COLO829 (cell line): ENCODE results near the gene ATP2B3.

Experiments used
- DNase-seq: peaks from one replicate; pipeline ENCODE4 v3.0.0; 2012; ENCODE audit warnings: low spot score

Gene ATP2B3

DNA sequence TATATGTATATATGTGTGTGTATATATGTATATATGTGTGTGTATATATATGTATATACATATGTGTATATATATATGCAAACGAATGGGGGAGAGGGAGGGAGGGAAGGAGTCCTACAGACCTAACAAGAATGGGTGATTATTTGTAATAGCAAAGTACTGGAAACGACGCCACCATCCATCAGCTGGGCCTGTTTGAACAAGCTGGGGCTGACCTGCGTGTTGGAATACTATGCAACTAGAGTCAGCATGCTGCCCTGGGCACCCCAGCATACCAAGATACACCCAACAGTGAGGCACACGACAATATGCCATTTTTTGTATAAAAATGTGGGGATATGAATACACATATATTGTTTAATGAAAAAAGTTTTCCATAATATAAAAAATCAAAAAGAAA, 103.1 kb downstream of the ATP2B3 start:
- DNase-seq, result no peak

DNA sequence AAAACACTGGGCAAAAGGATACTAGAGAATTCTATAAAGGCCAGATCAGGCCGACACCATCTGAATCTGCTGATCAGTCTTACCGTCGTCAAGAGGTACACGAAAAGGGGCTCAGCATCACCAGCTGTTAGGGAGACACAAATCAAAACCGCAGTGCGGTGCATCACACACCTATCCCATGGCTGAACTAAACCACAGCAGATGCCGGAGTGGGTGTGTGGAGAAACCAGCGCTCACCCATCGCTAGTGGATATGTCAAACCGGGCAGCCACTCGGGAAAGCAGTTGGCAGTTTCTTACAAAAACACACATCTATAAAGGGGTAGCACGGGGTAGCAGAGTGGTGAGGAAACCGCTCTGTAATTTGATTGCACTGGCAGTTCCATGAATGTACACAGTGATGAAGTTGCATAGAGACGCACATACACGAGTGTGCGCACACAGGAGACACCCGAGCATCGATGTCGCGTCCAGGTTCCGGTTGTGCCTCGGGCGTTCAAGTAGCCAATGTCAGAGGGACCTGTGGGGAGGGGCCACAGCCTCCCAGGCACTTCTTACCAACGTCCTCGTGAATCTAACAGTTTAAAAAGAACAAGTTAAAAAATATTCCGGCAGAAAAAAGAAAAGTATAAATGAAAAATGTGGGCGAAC, 104.6 kb downstream of the ATP2B3 start:
- no peak for DNase-seq

DNA sequence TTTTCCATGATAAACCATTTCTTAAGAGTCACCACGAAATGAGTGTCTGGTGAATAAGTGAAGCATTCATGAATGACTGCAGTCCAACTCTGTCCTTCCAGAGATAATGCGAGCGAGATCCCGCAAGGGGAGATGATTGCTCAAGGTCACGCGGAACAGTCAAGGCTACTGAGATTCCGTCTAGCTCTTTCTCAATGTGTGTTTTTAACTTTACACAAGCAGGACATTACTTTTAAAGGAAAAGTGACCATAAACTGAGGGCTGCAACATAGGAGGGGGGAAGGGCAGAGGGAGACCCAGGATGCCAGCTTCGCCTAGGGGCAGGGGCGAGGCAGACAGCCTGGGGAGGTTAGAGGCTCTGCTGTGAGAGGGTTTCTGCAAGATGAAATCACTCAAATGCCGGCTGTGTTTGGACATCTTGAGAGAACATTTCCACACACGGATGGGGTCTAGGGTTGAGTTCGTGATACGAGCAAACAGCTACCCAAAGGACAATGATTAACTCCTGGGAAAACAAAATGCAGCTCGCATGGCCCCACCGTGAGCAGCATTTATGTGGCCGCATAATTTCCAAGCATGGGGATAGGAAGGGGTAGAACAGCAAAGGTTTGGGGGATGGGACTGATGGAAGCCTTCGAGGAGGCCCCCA, 105.3 kb downstream of the ATP2B3 start:
- peak; percentile 19 for DNase-seq

DNA sequence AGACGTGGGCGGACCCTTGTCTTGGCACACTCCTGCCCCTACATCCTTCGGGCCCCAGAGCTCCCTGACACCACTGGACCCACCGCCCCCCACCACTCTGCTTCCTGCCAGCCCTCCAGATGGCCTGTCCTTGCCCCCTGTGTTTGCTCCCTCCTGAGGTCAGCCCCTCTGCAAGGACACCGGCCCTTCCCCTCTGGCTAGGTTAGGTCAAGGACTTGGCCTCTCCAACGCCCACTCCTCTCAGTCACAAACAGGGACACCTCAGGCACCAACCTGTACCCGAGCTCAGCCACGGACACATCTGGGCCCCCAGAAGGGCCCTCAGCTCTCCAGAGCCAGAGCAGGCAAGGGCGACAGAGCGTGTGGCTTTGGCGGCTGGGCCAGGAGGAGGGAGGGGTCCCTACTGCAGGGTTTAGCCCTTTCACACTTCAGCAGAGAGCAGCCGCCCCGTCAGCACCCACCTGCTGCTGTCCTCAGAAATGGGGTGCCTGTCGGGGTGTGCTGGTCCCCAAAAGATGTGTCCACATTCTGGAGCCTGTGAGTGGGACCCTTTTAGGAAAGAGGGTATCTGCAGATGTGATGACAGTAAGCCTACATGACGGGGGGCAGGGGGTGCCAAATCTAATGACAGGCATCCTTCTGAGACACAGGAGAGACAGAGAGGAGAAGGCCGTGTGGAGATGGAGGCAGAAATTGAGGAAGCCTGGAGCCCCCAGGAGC, 106.0 kb downstream of the ATP2B3 start:
- DNase-seq, result no peak

GRCh38 chrX:153624196-153625091, 107.0 kb downstream of the ATP2B3 start:
- DNase-seq, result no peak

DNA sequence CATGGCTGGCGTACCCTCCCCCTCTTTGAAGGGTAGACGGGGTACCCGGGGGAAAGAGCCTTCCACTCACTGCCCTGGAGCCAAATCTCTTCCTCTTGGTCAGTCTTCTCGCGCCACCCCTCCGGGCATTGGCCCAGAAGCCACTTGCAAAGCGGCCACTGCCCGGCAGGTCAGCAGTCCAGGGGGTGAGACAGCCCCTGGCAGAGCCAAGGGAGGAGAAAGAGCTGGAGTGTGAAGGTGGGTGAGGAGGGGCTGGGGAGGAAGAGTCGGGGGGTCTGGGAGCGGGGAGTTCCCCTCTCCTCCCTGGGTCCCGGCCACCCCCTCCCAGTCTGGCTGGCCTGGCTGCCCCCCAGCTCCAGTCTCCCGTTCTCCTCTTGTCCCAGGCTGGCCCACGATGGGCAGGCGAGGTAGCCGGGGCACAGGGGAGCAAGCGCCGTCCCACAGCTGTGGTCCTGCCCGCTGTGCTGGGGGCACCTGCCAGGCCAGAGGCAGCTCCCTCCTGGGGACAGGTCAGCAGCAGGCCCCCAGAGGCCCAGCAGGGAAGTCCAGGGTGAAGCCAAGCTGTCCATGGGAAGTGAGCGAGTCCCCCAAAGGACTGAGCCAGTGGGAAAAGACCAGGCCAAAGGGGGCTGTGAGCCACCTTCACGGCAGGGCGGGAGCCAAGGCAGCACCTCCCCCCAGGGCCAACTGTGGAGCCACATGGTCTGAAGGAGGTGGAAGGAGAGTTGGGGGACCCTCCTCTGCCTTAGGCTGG, 108.0 kb downstream of the ATP2B3 start:
- no peak for DNase-seq

GRCh38 chrX:153626025-153626633, 108.7 kb downstream of the ATP2B3 start:
- DNase-seq, result no peak

DNA sequence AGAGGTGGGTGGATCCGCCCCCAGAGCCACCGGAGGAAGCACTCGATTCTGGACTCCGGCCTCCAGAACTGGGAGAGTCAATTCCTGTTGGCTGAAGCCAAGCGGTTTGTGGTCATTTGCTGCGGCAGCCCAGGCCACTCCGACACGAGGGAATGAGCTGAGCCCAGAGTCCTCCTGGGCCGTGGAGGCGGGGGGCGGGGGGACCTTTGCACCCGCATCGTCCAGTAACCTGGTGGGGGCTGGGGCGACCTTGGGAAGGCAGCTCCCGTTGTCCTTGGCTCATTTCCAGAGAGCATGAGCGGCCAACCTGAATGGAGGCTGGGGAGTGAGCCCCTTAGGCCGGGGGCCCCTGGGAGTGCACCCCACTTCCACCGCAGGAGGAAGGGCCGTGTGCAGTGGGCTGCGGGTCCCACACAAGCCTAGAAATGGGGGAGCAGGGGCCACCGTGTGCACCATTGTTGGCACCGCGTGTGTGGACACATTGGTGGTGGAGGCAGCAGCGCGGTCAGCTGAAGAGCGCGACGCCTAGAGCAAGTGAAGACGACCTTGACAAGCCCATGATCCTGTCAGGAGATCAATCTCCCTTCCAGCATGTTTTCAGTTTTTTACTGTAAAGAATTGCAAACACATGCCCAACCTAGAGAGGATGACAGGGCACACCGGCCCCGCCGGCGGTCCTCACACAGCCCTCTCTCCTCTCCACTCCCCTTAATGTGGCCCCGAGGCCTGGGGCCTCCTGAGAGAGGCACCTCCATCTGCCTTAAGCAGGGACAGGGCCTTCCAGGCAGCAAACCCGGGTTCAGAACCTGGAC, 109.6 kb downstream of the ATP2B3 start:
- no peak for DNase-seq

DNA sequence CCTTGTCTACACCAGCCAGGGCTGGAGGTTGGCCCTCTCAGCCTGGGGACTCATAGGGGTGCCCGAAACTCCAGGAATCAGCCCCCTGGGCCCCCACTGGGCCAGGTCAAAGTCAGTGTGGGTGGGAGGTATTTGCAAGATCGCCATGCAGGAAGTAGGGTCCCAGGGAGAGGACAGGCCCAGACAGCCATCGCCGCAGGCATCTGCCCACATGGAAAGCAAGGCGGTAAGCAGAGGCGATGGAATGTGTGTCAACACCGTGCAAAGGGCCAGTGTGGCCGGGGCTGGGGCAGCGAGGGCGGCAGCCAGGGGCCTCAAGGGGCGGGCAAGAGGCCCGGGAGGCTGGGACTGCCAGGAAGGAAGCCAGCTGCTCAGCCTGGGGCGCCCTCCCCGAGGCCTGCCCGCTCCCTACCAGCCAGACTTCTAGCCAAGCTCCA, 110.3 kb downstream of the ATP2B3 start:
- DNase-seq, result no peak

DNA sequence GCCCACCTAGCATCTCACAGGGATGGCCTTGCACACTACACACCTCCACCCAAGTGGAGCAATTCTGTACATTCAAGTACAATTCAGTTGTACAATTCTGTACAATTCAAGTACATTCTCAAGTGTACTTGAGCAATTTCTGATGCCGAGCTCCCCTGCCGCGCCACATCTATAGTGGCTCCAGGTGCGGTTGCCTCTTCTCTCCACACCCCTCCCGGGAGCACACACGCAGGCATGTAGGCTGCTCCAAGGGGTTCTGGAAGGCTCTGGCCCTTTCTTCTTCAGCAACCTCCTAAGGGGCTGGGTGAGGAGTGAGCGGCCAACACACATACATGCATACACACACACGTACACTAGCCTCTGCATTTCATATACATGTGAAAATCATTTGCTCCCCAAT, 110.7 kb downstream of the ATP2B3 start:
- DNase-seq, result no peak

DNA sequence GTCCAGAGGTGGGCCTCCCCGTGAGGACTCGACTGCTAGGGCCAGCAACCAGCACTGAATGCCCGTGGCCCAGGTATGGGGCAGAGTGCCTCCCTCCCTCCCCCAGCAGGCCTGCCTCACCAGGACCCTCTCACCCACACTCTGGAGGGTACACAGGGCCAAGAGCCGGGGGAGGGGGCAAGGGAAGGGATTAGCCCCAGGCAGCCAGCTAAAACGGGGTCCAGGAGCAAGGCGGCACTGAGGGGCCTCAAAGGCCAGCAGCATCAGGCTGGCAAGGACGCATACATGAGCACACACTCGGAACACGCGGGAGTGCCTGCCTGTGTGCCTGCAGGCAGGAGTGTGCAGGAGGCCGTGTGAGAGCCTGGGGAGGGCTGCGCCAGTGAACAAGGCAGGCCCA, 111.2 kb downstream of the ATP2B3 start:
- no peak for DNase-seq

DNA sequence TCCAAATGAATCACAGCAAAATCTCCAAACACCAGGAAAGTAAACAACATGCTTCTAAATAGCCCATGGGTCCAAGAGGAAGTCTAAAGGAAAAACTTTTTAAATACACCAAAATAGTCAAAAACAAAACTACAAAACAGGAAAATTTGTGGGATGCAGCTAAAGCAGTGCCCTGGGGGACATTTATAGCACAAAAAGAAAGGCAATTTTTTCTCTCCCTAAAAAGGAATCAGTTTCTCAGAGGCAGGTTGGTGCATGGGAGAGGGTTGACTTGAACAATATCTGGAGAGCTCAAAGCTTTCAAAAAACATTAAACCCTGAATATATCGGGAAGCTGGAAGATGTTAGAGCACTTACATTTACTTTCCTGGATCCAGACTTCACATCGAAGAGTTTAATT, 113.9 kb downstream of the ATP2B3 start:
- DNase-seq, result no peak

DNA sequence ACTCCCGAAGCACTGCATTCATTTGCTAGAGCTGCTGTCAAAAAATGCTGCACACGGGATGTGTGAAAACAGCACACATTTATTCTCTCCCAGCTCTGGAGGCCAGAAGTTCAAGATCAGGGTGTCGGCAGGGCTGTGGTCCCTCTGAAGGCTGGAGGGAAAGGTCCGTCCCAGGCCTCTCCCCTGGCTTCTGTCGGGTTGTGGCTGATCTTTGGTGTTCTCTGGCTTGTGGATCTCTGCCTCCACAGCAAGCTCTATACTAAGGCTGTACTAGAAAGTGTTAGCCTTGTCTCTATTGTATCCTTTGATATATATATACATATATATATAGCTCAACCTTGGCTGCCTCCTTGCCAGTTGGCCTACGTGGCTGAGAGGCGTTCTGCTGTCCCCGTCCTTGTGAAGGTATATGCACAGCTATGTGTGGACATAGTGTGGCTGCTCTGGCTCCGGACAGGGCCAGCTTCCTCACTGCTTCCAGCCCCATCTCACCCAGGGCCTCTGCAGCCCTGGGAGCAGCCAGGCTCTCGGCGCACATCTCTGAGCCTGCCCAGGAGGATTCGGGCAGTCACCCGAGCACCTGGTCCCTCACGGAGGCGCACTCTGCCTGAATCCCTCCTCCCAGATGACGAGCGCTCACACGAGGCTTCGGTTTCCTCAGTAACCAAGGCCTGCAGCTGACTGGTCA, 114.6 kb downstream of the ATP2B3 start:
- DNase-seq, result no peak
